Stimulated activated CD4-positive, alpha-beta T cell treated with anti-CD3 and anti-CD28 coated beads, Interleukin-2, amount 100 ng/mL, for 4 hours (primary cell): ENCODE results near the gene SUSD2.
"Not testable (repeated sequence)": the region's sequence is repeated elsewhere in the genome, so short reads cannot be mapped to it uniquely, and the experiment has no call there.

Source experiments
- DNase-seq: peaks from one replicate; pipeline ENCODE4 v3.0.0-alpha.2; 2020; ENCODE audit warnings: low read depth

Gene SUSD2, protein sequence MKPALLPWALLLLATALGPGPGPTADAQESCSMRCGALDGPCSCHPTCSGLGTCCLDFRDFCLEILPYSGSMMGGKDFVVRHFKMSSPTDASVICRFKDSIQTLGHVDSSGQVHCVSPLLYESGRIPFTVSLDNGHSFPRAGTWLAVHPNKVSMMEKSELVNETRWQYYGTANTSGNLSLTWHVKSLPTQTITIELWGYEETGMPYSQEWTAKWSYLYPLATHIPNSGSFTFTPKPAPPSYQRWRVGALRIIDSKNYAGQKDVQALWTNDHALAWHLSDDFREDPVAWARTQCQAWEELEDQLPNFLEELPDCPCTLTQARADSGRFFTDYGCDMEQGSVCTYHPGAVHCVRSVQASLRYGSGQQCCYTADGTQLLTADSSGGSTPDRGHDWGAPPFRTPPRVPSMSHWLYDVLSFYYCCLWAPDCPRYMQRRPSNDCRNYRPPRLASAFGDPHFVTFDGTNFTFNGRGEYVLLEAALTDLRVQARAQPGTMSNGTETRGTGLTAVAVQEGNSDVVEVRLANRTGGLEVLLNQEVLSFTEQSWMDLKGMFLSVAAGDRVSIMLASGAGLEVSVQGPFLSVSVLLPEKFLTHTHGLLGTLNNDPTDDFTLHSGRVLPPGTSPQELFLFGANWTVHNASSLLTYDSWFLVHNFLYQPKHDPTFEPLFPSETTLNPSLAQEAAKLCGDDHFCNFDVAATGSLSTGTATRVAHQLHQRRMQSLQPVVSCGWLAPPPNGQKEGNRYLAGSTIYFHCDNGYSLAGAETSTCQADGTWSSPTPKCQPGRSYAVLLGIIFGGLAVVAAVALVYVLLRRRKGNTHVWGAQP

DNA sequence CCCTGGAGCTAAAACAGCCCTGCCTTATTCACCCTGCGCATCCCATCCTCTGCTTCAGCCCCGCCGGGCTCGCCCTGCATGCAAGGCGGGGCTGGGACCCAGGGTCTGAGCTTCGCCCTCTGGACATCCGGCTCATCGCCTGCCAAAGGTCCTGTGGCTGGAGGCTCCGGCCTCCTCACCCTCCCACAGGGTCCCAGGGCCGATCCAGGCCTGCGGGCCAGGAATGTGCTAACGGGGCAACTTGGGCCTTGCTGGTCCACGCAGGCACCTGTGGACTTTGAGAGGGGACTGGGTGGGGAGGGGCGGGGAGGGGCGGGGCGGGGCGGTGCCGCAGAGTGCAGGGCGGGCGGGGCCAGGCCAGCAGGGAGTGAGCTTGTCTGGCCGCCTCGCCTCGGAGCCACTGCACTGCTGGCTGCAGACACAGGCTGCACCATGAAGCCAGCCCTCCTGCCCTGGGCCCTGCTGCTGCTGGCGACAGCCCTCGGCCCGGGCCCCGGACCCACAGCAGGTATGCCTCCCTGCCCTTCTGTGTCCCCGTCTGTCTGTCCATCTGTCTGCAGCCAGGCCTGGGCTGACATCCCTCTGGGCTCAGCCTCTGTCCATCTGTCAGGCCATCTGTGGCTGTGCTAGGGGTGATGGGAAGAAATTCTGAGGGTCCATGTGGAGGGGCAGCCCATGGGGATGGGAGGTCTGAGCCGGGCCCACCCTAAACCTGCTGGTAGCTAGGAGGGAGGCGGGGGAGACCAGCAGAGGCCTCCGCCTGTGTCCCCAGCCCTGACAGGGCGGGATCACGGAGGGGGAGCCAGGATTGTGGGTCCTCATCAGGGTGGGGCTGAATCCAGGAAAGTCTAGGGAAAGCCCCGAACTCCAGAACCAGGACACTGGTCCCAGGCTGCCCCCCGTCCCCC, at the start of gene SUSD2:
SUSD2 (plus strand) TSS at position 400 of the 908 bp plus-strand sequence; CDS start at position 433, 33 bp downstream.
- DNase-seq, result no peak

DNA sequence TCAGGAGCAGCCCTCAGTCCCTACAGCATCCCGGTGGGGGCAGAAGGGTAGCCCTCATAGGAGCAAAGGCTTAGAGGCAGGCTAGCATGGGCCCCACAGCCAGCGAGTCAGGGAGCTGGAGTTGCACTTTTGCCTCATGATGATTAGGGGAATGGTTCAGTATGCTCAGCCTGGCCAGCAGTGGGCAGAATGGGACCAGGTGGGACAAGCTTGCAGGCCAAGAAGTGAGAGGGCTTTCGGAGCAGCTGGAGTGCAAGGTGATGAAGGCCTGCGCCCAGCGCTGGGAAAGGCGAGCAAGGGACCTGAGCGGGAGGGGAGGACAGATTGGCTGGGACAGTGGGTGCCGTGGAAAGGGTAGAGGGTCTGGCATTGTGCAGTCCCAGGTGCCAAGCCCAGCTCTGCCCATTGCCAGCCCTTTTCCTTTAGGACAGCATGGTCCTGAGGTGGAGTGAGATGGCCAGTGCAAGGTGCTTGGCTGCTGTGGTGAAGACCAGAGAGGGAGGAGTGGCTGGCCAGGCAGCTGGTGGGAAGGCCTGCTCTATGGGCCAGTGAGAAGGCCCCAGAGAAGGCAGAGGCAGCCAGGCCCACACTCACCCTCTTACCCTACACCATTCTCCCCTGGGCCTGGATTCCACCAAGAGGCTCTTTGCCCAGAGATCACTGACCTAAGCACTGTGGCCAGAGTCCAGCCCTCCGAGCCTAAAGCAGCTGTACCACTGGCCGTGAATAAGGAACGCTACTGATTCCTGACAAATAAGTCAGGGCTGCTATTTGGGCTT, 47.9 kb upstream of the SUSD2 start:
- no peak for DNase-seq

DNA sequence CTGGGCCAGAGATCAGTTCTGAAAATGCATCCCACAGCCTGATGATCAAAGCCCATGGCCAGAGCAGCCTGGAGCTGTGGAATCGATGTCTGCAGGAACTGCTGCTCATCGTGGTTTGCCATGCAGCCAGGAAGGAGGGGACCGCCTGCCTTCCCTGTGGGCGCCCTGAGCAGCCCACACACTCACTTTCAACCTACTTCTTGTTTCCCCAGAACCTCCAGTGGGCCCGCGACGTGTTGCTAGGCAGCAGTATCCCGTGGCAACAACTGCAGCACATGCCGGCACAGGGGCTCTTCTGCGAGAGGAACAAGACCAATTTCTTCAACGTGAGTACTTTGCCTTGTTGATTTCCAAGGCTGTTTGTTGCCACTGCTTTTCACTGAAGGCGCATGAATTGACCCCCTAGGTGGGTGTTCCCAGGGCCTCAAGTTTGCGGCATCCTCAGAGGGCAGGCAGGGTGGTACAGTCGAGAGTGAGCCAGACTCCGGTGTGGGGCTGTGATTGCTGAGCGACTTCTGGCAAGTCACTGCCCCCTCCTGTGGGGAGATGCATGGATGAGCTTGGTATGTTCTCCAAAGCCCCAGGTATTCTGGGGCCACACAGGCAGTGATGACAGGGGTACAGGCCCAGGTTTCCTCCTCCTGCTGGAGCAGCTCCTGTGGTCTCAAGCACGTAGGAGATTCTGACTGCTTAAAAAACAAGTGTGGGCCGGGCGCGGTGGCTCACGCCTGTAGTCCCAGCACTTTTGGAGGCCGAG, 47.0 kb upstream of the SUSD2 start:
- DNase-seq, result peak; percentile 81

DNA sequence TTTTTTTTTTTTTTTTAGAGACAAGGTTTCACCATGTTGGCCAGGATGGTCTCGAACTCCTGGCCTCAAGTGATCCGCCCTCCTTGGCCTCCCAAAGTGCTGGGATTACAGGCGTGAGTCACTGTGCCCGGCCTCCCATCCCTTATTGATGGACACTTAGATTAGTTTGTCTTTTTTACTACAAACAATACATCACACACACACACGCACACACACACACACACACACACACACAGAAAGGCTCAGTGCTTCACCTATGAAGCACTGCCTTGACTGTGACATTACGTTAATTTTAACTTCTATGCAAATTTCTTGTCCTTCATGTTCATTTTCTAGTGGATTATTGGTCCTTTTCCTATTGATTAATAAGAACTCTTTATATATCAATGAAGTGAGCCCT, 44.8 kb upstream of the SUSD2 start:
- DNase-seq, result not testable (repeated sequence)

DNA sequence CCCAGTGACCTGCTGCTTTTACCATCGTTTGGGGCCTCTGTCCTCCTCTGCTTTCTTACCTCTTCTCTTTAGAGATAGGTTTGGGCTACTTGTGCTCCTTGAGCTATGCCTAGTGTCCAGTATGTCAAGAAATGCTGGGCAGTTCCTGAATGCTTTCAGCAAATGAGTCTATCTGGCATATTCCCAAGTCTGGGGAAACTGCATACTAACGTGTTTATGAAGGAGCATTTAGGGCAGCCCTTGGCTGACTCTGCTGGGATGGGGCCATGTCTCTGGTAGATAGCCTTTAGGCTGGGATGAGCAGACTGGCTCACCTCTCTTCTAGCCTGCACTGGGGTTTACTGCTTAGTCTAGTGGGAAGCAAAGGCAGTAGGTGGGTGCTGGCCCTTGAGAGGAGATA, 43.7 kb upstream of the SUSD2 start:
- DNase-seq, result no peak

DNA sequence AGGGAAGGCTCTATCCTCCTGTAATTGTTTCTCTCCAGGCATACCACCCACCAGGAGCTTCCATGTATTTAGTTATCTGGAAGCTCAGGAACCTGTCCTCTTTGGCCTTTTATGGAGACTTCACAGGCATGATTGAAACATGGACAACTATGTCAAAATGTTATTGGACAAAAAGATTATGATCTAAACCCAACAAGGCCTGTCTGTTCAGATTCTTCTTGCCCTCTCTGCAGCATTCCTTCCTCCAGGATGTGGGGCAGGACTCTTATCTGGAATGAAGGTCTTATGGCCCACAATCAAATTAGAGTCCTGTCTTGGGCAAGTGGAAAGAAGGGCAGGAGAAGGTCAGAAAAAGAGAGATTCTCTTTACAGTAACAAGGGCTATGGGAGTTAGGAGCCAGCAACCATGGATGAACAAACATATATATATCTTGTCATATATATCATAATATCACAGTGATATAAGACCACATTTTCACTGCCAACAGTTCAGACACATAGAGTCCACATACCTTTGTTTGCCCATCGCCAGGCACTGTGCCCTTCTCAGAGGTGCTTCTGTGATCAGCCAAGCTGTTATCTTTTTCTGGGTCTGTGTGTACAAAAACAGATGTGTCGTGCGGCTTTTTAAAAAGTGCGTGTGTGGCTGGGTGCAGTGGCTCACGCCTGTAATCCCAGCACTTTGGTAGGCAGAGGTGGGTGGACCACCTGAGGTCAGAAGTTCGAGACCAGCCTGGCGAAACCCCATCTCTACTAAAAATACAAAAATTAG, 42.5 kb upstream of the SUSD2 start:
- DNase-seq, result no peak

DNA sequence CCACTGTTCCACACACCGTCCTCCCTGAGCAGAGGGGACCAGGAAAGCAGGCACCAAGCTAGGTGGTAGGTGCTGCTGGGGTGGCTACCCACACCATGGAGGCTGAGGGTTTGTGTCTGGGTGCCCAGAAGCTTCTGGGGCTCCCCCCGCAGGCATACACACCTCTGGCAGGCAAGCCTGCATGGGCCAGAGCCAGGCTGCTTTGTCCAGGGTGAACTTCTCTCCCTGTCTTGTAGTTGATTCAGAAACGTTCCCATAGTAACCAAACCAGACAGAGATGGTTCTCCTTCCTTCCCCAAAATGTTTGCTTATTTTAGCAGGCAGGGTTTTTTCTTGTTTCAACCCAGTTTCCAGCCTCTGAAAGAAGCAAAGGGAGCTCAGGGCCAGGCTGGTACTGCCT, 40.9 kb upstream of the SUSD2 start:
- DNase-seq, result no peak

DNA sequence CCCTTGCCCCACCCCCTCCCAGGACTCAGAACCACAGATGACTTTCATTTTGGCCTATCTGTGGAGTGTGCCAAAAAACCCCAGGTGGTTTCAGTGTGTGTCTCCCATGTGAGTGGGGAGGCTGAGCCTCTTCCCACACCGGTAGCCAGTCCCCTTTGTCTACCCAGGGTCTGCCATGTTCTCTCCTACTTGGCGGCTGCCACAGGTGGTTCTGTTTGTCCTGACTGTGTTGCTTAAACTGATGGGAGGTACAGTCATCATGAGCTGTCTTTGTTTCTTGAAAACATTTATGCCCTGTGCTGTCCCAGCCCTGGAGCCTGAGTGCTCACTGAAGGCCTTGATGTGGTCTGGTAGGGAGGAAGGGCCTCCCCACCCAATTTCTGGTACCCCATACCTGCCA, 39.7 kb upstream of the SUSD2 start:
- DNase-seq, result no peak

DNA sequence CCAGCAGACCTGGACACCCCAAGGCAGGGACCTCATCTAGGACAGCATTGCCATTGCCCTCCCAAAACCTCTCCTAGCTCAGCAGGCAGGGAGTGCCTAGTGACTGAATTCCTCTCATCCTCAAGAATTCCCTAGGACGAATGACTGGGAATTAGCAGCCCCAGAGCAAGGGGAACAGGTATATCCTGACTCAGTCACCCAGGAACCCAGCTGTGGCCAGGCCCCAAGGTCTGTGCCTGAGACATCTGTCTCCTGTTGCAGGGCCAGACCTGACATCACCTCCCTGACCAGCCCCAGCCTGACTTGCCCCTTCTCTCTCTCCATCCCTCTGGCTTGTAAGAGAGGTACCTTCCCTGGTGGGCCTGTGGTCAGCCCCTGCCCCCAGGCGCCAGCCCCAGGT, 39.0 kb upstream of the SUSD2 start:
- no peak for DNase-seq

DNA sequence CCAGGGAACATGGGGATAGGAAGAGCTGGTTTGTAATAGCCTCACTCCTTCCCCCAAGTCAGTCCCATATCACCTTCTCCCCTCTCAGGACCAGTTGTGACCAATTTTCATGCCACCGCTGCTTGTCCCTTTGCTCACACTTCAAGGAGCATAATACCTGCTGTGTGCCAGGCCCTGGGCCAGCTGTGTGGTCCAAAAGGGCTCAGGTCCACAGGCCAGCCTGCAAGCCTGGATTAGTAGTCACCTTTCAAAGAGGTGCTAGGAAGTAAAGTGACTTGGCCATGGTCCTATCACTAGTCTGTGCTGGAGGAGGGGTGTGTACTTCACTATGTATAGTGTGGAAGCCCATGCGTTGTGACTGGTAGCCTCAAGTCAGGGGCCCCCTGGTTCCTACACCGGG, 38.5 kb upstream of the SUSD2 start:
- no peak for DNase-seq

DNA sequence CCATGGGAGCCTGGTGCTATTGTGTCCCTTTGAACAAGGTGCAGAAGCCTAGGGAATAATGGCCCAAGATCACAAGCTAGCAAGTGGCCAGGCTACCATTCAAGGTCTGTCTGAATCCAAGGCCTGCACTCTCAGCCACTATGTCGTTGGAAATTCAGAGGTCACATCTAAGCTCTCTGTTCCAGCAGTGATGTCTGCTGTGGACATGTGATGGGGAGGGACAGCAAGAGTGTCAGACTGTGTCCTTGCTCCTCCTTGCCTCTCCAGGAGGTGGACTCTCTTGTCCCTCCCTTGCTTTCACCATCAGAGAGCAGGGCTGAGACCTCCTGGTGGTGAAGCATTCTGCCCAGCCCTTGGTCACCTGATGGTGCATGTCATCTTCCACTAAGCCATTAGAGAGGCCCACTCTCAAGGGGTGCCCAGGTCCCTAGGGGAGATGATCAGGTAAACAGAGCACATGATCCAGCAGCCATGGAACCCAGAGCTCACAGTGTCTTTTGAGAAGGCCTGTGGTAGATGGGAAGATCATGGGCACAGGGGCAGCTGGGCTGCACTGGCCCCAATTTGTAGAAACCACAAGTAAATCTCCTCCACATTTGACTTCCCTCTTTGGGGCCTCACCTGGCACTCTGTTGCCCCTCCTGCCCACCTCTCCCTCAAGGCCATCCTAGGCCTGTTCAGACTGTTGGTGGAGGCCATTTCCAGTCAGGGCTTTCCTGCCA, 37.1 kb upstream of the SUSD2 start:
- no peak for DNase-seq

DNA sequence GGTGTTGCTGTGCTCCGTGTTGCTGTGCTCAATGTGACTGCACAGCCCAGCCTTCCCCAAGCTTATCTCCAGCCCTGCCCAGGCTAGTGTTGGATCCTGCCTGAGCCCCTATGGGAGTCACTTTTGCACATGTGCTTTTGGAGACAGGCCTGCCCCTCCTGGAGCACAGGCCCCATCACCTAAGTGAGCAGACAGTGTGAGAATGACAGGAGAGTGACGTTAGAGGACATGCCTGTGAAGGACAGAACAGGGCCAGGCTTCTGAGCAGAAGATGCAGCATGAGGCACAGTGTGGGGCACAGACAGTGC, 36.6 kb upstream of the SUSD2 start:
- DNase-seq, result no peak

DNA sequence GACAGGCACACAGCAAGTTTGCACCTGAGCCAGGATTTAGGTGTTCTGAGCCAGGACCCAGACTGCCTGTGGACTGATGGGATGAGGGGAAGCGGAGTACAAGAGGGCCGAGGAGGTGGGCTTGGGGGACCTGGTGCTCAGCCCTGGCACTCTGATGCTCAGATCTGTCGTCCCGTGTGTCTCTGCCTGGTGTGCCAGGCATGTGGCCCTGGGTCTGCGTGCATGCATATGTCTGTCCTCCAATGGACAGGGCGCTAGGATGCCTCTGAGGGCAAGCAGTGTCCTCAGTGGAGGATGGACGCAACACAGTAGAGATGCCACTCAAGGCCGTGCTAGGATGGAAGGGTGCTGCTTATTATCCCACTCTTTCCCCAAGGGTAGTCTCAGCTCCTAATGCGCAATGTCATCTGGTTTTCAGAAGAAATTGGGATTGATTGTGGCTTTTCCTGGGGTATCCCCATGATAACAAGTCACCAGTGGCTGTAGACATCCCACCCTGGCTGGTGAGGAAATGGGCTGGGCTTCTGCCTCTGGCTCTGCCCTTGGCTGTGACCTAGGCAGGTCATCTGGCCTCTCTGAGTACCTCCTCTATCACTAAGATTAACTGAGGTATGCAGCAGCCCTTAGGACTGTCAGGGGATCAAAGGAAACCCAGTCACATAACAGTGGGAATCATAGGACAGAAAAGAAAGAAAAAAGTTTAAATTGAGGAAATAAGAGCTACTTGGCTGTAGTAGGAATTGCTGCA, 35.7 kb upstream of the SUSD2 start:
- no peak for DNase-seq

DNA sequence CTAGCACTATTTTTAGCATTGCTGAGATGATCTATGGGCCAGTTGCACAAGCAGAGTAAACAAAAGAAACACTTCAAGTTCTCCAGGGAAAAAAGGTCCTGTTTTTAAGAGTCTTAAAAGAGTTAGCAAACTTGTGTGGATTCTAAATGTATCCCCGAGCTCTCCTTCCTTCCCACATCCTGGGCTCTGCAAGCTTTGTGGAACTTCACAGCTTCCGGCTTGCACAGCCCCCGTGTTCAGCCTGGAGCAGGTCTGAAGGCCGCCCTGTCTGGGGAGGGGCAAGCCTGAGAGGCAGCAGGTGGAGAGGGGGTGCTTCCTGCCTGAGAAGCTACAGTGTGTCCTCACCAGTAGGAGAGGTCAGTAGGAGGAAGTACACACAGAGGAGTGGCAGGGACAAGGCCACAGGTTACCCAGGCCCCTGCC, 35.1 kb upstream of the SUSD2 start:
- no peak for DNase-seq

DNA sequence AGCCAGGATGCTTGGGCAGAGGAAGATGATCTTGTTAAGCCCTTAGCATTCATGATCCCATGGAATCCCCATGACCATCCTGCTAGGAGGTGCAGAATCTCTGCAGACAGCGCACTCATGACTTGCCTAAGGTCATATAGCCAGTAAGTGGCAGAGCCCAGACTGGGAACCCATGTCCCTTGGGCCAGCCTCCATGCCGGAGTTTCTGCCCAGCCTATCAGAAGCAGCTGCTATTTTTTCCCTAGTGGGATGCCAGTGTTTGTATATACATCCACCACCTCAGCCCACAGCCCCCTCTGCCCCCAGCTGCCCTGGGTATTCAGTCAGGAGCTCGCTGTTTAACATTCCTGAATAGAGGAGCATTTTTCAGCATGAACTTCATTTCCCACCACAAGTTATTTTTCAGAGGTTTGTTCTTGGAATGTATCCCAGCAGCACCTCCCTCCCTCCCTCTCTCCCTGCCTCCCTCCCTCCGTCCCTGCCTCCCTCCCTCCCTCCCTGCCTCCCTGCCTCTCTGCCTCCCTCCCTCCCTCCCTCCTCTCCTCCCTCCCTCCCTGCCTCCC, 34.4 kb upstream of the SUSD2 start:
- DNase-seq, result no peak

DNA sequence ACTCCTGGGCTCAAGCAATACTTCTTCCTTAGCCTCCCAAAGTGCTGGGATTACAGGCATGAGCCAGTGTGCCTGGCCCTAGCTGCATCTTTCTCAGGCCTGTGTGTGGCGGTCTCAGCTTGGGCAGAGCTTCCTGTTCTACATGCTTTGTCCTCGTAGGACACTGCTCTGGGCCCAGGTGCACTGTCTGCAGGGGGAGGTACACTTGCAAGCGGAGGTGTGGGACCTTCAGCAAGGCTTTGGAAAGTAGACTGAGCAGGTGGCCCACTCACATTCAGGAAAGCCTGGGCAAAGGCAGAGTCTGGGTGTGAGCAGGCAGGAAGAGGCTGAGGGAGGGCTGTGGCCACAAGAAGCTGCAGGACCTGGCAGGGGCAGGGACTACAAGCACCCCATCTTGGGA, 33.6 kb upstream of the SUSD2 start:
- no peak for DNase-seq

DNA sequence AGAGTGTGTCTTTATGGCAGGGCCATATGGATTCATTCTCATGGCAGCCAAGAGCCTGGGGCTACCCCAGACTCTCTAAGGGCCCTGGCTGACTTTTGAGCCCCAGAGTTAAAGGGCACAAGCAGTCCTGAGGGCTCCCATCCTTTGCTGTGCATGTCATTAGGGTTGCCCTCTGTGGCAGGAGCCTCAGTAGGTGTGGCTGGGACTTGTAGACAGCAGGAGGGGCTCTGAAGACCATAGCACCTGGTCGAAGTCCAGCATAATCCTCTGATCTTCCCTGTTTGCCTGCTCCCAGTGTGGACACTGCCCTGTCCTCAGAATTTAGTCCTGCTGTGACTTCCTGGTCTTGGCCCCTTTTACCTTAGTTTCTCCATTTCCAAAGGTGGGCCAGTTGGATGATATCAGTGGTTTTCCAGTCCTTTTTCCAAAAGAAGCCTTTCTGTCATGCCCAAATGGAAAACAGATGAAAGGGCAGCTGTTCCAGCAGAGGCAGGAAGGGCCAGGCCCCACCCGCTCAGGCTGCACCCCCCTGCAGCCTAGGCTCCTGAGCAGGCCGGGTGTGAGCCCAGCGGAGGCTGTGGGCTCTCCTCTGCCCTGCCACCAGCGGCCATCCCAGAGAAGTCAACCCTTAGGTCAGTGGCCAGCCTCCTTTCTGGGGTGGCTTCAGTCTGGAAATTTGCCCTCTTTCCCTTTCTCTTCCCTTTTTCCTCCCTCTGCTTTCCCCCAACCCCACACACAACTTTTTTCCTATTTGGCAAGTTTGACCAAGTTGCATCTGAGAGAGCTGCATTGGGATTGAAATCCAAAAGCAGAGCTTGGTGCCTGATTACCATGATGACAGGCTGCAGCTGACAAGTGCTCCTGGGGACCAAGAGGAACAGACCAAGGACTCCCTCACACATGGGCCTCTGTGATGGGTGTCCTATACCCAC, 32.8 kb upstream of the SUSD2 start:
- no peak for DNase-seq
